GM10266 (cell line): Measurements from ENCODE around the gene CERS6.

ENCODE experiments used
- DNase-seq: peaks from one replicate; pipeline ENCODE4 v3.0.0; 2012; ENCODE audit errors: extremely low spot score
- TF ChIP-seq, protein P1 (sequence below): IDR thresholded peaks from 2 replicates; pipeline ENCODE4 v1.5.1; 2012; ENCODE audit warnings: mild to moderate bottlenecking, low read depth; ENCODE audit not compliant: control insufficient read depth, insufficient read depth; ENCODE audit errors: missing control alignments

The CERS6 gene

DNA sequence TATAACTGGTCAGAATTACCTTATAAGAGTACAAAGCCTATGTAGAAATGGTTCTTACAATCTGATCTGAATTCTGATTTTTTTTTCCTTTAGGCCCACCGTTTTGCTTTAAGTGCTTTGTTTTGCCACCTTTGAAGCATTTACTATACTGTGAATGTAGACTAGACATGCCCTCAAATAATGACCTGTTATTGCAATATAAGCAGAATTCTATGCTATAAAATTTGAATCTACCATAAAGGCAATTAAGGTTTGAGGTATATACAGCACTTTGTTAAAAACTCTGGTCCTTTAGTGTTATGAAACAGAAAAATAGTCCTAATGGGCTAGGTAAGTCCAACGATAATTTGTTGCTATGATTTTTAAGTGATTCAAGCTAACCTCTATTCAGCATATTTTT, 259.8 kb downstream of the CERS6 start:
- TF ChIP-seq, protein P1, sequence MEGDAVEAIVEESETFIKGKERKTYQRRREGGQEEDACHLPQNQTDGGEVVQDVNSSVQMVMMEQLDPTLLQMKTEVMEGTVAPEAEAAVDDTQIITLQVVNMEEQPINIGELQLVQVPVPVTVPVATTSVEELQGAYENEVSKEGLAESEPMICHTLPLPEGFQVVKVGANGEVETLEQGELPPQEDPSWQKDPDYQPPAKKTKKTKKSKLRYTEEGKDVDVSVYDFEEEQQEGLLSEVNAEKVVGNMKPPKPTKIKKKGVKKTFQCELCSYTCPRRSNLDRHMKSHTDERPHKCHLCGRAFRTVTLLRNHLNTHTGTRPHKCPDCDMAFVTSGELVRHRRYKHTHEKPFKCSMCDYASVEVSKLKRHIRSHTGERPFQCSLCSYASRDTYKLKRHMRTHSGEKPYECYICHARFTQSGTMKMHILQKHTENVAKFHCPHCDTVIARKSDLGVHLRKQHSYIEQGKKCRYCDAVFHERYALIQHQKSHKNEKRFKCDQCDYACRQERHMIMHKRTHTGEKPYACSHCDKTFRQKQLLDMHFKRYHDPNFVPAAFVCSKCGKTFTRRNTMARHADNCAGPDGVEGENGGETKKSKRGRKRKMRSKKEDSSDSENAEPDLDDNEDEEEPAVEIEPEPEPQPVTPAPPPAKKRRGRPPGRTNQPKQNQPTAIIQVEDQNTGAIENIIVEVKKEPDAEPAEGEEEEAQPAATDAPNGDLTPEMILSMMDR, result no peak

DNA sequence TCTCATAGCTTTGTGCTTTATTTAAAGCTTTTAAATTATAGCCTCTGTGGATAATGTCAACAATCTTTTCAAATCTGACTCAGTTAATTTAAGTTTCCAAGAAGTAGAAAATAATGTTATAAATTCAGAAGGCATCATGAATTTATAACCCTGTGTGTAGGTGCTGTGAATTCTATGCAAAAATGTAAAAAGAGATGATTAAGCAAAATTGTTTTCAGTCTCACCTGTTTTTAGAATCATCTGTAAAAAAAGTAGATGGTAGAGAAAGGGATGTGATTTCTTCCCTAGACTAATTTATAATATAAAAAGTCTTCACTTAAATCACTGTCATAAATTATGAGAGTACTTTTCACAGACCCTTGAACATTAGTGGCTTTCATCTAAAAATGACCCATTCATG, 260.8 kb downstream of the CERS6 start:
- TF ChIP-seq, protein P1, result no peak
- no peak for DNase-seq

More for the DNA sequence above, 259.8 kb downstream of the CERS6 start:
- no peak for DNase-seq

DNA sequence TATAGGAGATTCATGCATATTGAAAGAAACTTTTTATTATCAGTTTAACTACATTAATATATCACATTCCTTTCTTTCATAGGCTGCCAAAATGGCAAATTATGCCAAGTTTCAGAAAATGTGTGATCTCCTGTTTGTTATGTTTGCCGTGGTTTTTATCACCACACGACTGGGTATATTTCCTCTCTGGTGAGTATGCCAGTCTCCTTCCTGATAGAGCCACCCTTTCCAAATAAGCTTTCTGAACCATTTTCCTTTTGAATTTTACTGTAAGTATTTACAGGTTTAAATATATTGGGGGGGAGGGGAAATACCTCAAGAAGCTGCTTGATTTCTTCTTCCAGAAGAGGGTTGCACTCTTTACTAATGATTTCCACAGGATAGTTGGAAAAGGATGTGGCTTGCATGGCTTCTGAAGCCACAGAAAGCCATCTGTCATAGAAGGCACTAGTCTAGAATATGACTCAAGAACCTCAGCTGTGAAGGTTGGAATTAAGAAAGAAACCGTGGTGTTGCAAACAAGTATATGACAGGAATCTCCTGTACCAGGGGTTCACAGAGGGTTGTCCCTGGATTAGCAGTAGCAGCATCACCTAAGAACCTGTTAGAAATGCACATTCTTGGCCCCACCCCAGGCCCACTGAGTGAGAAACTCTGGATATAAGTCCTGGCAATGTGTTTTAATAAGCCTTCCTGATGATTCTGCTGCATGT, 261.9 kb downstream of the CERS6 start:
- no peak for DNase-seq
- TF ChIP-seq, protein P1, result no peak

DNA sequence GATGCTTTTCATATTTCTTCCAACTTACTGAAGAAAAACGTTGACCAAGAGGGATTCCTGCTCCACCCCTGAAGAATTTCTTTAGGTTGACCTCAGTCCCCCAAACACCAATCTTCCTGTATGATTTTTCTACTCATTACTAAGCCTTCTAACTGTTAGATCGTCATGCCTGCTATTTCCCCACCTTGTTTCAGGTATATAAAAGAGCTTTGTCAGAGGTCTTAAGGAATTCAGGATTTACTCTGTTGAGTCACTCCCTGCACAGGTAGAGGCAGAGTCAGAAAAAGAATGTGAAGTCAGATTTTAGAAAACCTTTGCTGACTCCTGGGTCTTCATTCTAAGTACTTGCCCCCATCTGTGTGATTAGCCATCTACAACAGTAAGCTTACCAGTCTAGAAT, 262.6 kb downstream of the CERS6 start:
- TF ChIP-seq, protein P1, result no peak
- no peak for DNase-seq

DNA sequence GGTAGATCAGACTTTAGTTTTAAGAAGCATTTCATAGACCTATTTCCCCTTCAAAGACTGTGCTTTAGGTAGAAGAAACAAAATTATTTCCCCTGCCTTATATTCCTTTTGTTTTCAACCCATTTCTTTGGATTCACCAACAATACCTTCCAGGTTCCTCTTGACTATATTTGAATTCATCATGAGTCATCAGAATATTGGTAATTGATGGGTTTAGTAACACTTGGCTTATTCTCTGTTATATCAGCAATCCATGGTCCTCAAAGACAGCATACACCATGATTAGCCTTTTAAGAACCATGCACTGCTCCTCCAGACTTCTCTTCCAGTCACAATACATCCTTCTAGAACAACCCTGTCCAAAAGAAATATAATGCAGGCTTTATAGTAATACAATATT, 263.4 kb downstream of the CERS6 start:
- TF ChIP-seq, protein P1, result no peak
- no peak for DNase-seq

DNA sequence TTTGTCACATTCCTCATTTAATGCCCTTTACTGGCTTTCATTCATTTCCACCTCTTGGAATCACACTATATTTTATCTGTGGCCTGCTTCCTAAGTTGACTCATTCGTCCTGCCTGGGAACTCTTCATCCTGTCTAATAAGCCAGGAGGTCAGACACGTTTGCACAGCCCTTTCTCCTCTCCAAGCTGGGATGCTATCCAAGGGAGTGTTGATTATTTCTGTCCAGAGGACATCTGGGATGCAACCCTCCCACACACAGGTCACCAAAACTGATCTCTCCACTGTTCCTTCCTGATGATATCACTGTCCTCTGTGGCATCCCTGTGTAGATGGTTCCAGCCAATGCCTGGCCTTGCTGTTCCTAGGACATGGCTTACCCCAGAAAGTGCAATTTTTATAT, 266.5 kb downstream of the CERS6 start:
- DNase-seq, result no peak
- TF ChIP-seq, protein P1, result no peak

DNA sequence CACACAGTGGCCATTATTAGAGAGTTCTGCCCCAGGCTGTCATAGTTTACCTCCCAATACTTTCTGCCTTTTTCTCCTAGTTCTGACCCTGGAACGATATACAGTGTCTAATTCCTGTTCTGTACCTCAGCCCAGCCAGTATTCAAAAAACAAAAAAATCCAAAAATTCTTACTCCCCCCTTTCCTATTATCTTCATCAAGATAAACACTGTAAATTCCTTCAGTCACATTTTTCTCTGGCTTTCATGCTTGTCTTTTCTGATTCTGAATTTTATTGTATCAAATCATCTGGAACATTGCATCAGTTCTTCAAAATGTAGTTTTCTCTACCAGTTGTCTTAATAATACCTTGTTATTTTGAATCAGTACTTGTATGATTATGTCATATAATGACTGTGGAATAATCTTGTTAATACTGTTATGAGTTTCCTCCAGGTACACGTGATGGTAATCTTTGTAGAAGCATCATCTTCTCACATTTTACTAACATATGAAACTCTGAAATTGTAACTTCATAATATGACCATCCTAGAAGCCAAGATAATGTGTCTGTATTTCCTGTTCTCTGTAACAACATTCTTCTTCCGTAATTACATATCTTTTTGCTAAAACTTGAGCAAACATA, 267.3 kb downstream of the CERS6 start:
- no peak for DNase-seq
- TF ChIP-seq, protein P1, result no peak
